CD4-positive, alpha-beta T cell treated with Interleukin-21 for 1 hour (primary cell): ENCODE measurements around the gene CDRT4.

ENCODE experiments used
- DNase-seq: peaks from one replicate; pipeline ENCODE4 v3.0.0-alpha.2; 2020

Gene CDRT4

DNA sequence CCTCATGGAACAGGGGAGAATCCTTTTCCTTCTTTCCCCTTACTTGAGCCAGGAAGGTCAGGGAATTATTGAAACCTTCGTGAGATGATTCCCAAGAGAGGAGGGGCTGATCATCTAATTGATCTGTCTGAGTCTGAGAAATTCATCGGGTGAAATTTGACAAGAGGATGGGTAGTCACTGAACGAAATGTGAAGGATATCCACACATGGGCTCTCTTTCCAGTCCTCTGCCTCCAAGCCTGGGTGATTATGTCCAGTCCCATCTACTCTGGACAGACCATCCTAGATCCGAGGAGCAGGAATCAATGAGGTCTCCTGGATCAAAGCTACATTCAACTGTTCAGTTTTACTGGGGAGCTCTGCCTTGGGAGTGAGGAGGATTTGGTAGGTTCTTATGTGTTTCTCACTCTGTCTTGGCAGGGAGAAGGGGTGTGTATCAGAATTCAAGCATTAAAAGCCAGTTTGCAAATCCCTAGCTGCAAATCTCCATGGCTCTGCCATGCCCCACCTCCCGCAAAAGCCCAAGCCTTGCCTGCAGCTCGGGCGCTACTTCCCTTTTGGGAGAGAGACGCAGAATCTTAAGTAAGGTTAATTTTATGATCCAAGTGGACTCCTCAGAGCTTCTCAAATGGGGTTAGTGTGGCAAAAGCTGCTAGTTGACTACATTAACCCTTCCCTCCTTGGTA is 78.9 kb downstream of the CDRT4 start:
- no peak for DNase-seq

DNA sequence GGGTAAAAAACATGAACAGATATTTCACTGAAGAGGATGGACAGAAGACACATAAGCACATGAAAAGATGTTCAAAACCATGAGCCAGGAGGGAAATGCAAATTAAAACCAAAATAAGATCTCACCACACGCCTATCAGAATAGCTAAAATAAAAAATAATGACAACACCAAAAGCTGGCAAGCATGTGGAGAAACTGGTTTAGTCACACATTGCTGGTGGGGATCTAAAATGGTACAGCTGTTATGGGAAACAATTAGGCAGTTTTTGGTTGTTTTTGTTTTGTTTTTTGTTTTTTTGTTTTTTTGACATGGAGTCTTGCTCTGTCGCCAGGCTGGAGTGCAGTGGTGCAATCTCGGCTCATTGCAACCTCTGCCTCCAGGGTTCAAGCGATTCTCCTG is 81.3 kb downstream of the CDRT4 start:
- no peak for DNase-seq
